ENCODE results near the gene PRPF40A.

Gene PRPF40A

GRCh38 chr2:152602750-152603149 is 114.5 kb downstream of the PRPF40A start:
- Histone ChIP-seq H3K9me3 (ENCODE audit: low read length) (no peaks in the 10 kb centered on the region), H4K20me1 (ENCODE audit: insufficient read depth, low read length) (no peaks in the 10 kb centered on the region), H3K9ac (ENCODE audit: low read length) (no peak overlapping the region), H3K4me2 (ENCODE audit: low read length) (no peak overlapping the region), H3K9me2 (ENCODE audit: low read depth, low read length) (no peaks in the 10 kb centered on the region), H3K4me3 (ENCODE audit: low read depth, low read length, poor library complexity, severe bottlenecking) (no peak overlapping the region), H3K27me3 (ENCODE audit: insufficient read depth, low read length) (no peaks in the 10 kb centered on the region), H3K27ac (ENCODE audit: low read depth, low read length, poor library complexity, severe bottlenecking) (no peak overlapping the region), H3K36me3 (ENCODE audit: insufficient read depth, low read length) (no peaks in the 10 kb centered on the region), H3K4me1 (ENCODE audit: insufficient read depth, low read length, severe bottlenecking) (no peaks in the 10 kb centered on the region), H3F3A (ENCODE audit: insufficient read depth, low read length) (no peaks in the 10 kb centered on the region), H3K79me2 (ENCODE audit: insufficient read depth, low read length) (no peaks in the 10 kb centered on the region), H2AFZ (ENCODE audit: low read length) (no peak overlapping the region)
- TF ChIP-seq EZH2 (IDR thresholded peaks at IDR 0.05; ENCODE audit: borderline replicate concordance, low read length) (no peak), CTCF (IDR thresholded peaks at IDR 0.05; ENCODE audit: low read length) (no peak)
